ENCODE data around the gene SEPTIN11.

Gene SEPTIN11

GRCh38 chr4:76965866-76966579, 16.5 kb downstream of the SEPTIN11 start:
- in situ Hi-C loops (cut with MboI; ENCODE audit: low sequenced_read_pairs, unreplicated experiment), result no loop called here
- no peak for TF ChIP-seq CTCF (IDR thresholded peaks at IDR 0.05; ENCODE audit: borderline replicate concordance, control extremely low read depth, extremely low read depth, insufficient read depth, missing control alignments)
- no peak for DNase-seq (ENCODE audit: low spot score)

- DNase-seq (ENCODE audit: low spot score), result no peak
- in situ Hi-C loops (cut with MboI; ENCODE audit: low sequenced_read_pairs, unreplicated experiment), result no loop called here
- TF ChIP-seq CTCF (IDR thresholded peaks at IDR 0.05; ENCODE audit: borderline replicate concordance, control extremely low read depth, extremely low read depth, insufficient read depth, missing control alignments), result no peak
These were observed 19.4 kb downstream of the SEPTIN11 start for GRCh38 chr4:76968937-76969336.

GRCh38 chr4:76969495-76969894, 19.9 kb downstream of the SEPTIN11 start:
- TF ChIP-seq CTCF (IDR thresholded peaks at IDR 0.05; ENCODE audit: borderline replicate concordance, control extremely low read depth, extremely low read depth, insufficient read depth, missing control alignments), result no peak
- in situ Hi-C loops (cut with MboI; ENCODE audit: low sequenced_read_pairs, unreplicated experiment), result no loop called here
- DNase-seq (ENCODE audit: low spot score), result no peak

GRCh38 chr4:76969941-76970529, 20.5 kb downstream of the SEPTIN11 start:
- TF ChIP-seq CTCF (IDR thresholded peaks at IDR 0.05; ENCODE audit: borderline replicate concordance, control extremely low read depth, extremely low read depth, insufficient read depth, missing control alignments), result no peak
- DNase-seq (ENCODE audit: low spot score), result no peak
- in situ Hi-C loops (cut with MboI; ENCODE audit: low sequenced_read_pairs, unreplicated experiment), result no loop called here

GRCh38 chr4:76972306-76972705, 22.8 kb downstream of the SEPTIN11 start:
- TF ChIP-seq CTCF (IDR thresholded peaks at IDR 0.05; ENCODE audit: borderline replicate concordance, control extremely low read depth, extremely low read depth, insufficient read depth, missing control alignments), result no peak
- in situ Hi-C loops (cut with MboI; ENCODE audit: low sequenced_read_pairs, unreplicated experiment), result no loop called here
- DNase-seq (ENCODE audit: low spot score), result no peak

- TF ChIP-seq CTCF (IDR thresholded peaks at IDR 0.05; ENCODE audit: borderline replicate concordance, control extremely low read depth, extremely low read depth, insufficient read depth, missing control alignments), result no peak
- in situ Hi-C loops (cut with MboI; ENCODE audit: low sequenced_read_pairs, unreplicated experiment), result no loop called here
- no peak for DNase-seq (ENCODE audit: low spot score)
These were observed 24.6 kb downstream of the SEPTIN11 start for GRCh38 chr4:76974150-76974549.

Measured in GM13976 (cell line).